SK-N-SH treated with all-trans-retinoic acid at 6 μM for 48 hours (cell line): ENCODE data around the gene MUC5B.

Experiments
- ATAC-seq: fragments of 200-7000 bp; cut with Tn5 transposase; 3 replicates; pipeline ENCODE4 v1.9.1; 2020; ENCODE audit warnings: mild to moderate bottlenecking, moderate library complexity
- ARNTL ChIP-seq: fragments of 450-650 bp; formaldehyde crosslinking; IDR thresholded peaks from 2 replicates; pipeline ENCODE4 v1.5.0; 2020; ENCODE audit warnings: low read depth, mild to moderate bottlenecking, moderate library complexity, borderline replicate concordance
- BACH2 ChIP-seq: fragments of 250-450 bp; sonication (Bioruptor Pico); IDR thresholded peaks from 2 replicates; pipeline ENCODE4 v1.9.0; 2021; ENCODE audit warnings: mild to moderate bottlenecking, borderline replicate concordance
- CREB5 ChIP-seq: fragments of 250-450 bp; sonication (Bioruptor Pico); IDR thresholded peaks from 2 replicates; pipeline ENCODE4 v1.5.1; 2020; ENCODE audit warnings: low read depth, mild to moderate bottlenecking, moderate library complexity
- CSDC2 ChIP-seq: fragments of 250-450 bp; sonication (Bioruptor Pico); IDR thresholded peaks from 2 replicates; pipeline ENCODE4 v1.5.0; 2020; ENCODE audit warnings: mild to moderate bottlenecking, moderate library complexity
- ESRRG ChIP-seq: fragments of 250-450 bp; sonication (Bioruptor Pico); IDR thresholded peaks from 2 replicates; pipeline ENCODE4 v1.6.1; 2021; ENCODE audit warnings: mild to moderate bottlenecking
- GLIS3 ChIP-seq: fragments of 250-450 bp; sonication (Bioruptor Pico); IDR thresholded peaks from 2 replicates; pipeline ENCODE4 v1.5.0; 2020; ENCODE audit warnings: mild to moderate bottlenecking, moderate library complexity
- ISL1 ChIP-seq: fragments of 250-450 bp; sonication (Bioruptor Pico); IDR thresholded peaks from 2 replicates; pipeline ENCODE4 v2.1.2; 2022; ENCODE audit warnings: mild to moderate bottlenecking, moderate library complexity
- OSR1 ChIP-seq: fragments of 250-450 bp; sonication (Bioruptor Pico); IDR thresholded peaks from 2 replicates; pipeline ENCODE4 v1.8.0; 2022; ENCODE audit warnings: moderate library complexity, mild to moderate bottlenecking, inconsistent platforms
- PATZ1 ChIP-seq: fragments of 250-450 bp; sonication (Bioruptor Pico); IDR thresholded peaks from 2 replicates; pipeline ENCODE4 v1.8.0; 2020; ENCODE audit warnings: mild to moderate bottlenecking, moderate library complexity, borderline replicate concordance
- POU6F1 ChIP-seq: fragments of 250-450 bp; sonication (Bioruptor Pico); IDR thresholded peaks from 2 replicates; pipeline ENCODE4 v1.8.0; 2021; ENCODE audit warnings: low read depth, mild to moderate bottlenecking, moderate library complexity, borderline replicate concordance
- PPARA ChIP-seq: fragments of 250-450 bp; sonication (Bioruptor Pico); IDR thresholded peaks from 2 replicates; pipeline ENCODE4 v1.5.0; 2020; ENCODE audit warnings: mild to moderate bottlenecking, borderline replicate concordance
- RARB ChIP-seq: fragments of 250-450 bp; sonication (Bioruptor Pico); IDR thresholded peaks from 2 replicates; pipeline ENCODE4 v1.8.0; 2021; ENCODE audit warnings: mild to moderate bottlenecking, moderate library complexity
- SNAI2 ChIP-seq: fragments of 250-450 bp; sonication (Bioruptor Pico); IDR thresholded peaks from 2 replicates; pipeline ENCODE4 v1.5.0; 2020; ENCODE audit warnings: mild to moderate bottlenecking, moderate library complexity
- TCF4 ChIP-seq: fragments of 250-450 bp; sonication (Bioruptor Pico); IDR thresholded peaks from 2 replicates; pipeline ENCODE4 v1.8.0; 2021; ENCODE audit warnings: mild to moderate bottlenecking, moderate library complexity, borderline replicate concordance
- TOX ChIP-seq: fragments of 250-450 bp; sonication (Bioruptor Pico); IDR thresholded peaks from 2 replicates; pipeline ENCODE4 v1.8.0; 2021; ENCODE audit warnings: mild to moderate bottlenecking, moderate library complexity, borderline replicate concordance
- TSHZ2 ChIP-seq: fragments of 250-450 bp; sonication (Bioruptor Pico); IDR thresholded peaks from 2 replicates; pipeline ENCODE4 v1.5.0; 2020; ENCODE audit warnings: mild to moderate bottlenecking, moderate library complexity
- ZC3H10 ChIP-seq: fragments of 250-450 bp; sonication (Bioruptor Pico); IDR thresholded peaks from 2 replicates; pipeline ENCODE4 v1.5.1; 2021; ENCODE audit warnings: mild to moderate bottlenecking, moderate library complexity
- ZFP3 ChIP-seq: fragments of 250-450 bp; sonication (Bioruptor Pico); IDR thresholded peaks from 2 replicates; pipeline ENCODE4 v1.5.0; 2020; ENCODE audit warnings: mild to moderate bottlenecking, moderate library complexity
- ZFP30 ChIP-seq: fragments of 450-650 bp; formaldehyde crosslinking; IDR thresholded peaks from 2 replicates; pipeline ENCODE4 v1.5.0; 2022; ENCODE audit warnings: mild to moderate bottlenecking, moderate library complexity
- ZNF70 ChIP-seq: fragments of 450-650 bp; formaldehyde crosslinking; IDR thresholded peaks from 2 replicates; pipeline ENCODE4 v1.5.0; 2020; ENCODE audit warnings: mild to moderate bottlenecking, moderate library complexity
- ZNF8 ChIP-seq: fragments of 450-650 bp; formaldehyde crosslinking; IDR thresholded peaks from 2 replicates; pipeline ENCODE4 v1.5.0; 2020; ENCODE audit warnings: mild to moderate bottlenecking, moderate library complexity

Gene MUC5B

GRCh38 chr11:1261241-1262071 is 38.6 kb downstream of the MUC5B start:
- no peak for TF ChIP-seq GLIS3 (CRISPR knock-in tag)
- TF ChIP-seq PPARA: no peak
- no peak for TF ChIP-seq CSDC2 (CRISPR knock-in tag)
- no peak for TF ChIP-seq ZC3H10
- no peak for TF ChIP-seq OSR1 (CRISPR knock-in tag)
- TF ChIP-seq TCF4 (CRISPR knock-in tag): no peak
- TF ChIP-seq ZFP3 (CRISPR knock-in tag): no peak
- TF ChIP-seq SNAI2 (CRISPR knock-in tag): no peak
- no peak for TF ChIP-seq CREB5 (CRISPR knock-in tag)
- no peak for TF ChIP-seq TSHZ2 (CRISPR knock-in tag)
- no peak for ATAC-seq

- peak; percentile 95 for ATAC-seq
- peak; percentile 44; the same call in 1 of the 2 replicates for TF ChIP-seq SNAI2 (CRISPR knock-in tag)
- TF ChIP-seq ESRRG (CRISPR knock-in tag): no peak
Measured at GRCh38 chr11:1262172-1263006, 39.5 kb downstream of the MUC5B start.

- ATAC-seq: no peak; the same call in 2 of the 3 replicates
Measured at GRCh38 chr11:1263010-1263409, 40.1 kb downstream of the MUC5B start.

More at GRCh38 chr11:1263010-1263409, 40.1 kb downstream of the MUC5B start:
- TF ChIP-seq RARB (no peak), ZC3H10 (no peak), ZNF70 (CRISPR knock-in tag) (no peak), PATZ1 (CRISPR knock-in tag) (no peak), SNAI2 (CRISPR knock-in tag) (no peak), ZFP30 (CRISPR knock-in tag) (no peak), PPARA (no peak), CREB5 (CRISPR knock-in tag) (no peak), ISL1 (CRISPR knock-in tag) (no peak), OSR1 (CRISPR knock-in tag) (no peak), ARNTL (CRISPR knock-in tag) (no peak), POU6F1 (CRISPR knock-in tag) (no peak), TOX (CRISPR knock-in tag) (no peak), ZNF8 (CRISPR knock-in tag) (no peak), ESRRG (CRISPR knock-in tag) (no peak), TSHZ2 (CRISPR knock-in tag) (no peak), BACH2 (CRISPR knock-in tag) (no peak), TCF4 (CRISPR knock-in tag) (no peak)
